ENCODE measurements around the gene DGKD. TPM values are rescaled to one million over a fixed set of nuclear protein-coding genes. Genes with fewer than 3 reads are reported as not detected.

The DGKD gene
- total and polyA plus RNA-seq, 9 of the 15 experiments (the other 6 are each of a cell fraction or from before 2014, with no cell fraction given) = 0.52 to 29.5 (median 10.6) TPM

DNA sequence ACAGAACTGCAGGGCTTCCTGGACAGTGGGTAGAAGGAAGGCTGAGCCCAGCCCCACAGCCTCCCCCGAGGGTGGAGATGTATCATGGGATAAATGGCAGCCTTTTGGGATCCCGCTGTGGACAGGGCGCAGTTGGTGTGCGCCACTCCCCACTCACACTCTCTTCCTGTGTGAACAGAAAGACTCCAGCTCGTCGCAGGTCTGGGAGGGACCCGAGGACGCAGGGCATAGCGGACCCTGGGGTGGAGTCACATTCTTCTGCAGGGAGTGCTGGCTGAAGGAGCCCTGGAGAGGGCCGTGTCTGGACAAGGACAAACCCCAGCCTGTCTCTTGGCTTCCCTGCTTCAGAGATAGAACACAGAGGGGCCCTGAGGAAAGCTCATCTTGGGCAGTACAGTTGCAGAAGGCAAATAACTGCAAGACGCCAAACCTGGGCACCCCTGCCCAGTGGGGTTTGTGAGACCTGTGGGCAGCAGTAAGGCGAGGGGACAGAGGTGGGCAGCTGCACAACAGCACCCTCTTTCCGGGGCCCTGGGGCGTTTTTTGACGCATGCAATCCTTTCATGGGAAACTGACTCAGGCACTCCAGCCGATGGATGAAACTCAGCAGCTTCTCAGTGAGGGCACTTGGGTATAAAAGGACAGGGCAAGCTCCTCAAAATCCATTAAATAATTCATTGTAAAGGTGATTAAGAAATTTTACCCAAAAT lies 110.4 kb downstream of the DGKD start:
- Histone ChIP-seq H3K9ac (ENCODE audit: insufficient read depth in 1 of 2, low read depth in 2 of 2, low read length in 2 of 2) (no peak overlapping the region), H4K20me1 (replicated peaks; ENCODE audit: control insufficient read depth, insufficient read depth, low read length) (no peaks in the 10 kb centered on the region), H3K79me2 (ENCODE audit: control insufficient read depth, insufficient read depth, low read length) (no peaks in the 10 kb centered on the region), H3K9me1 (ENCODE audit: control insufficient read depth, insufficient read depth, low read length) (no peaks in the 10 kb centered on the region), H3K27ac (ENCODE audit: extremely low read depth, low read depth, low read length) (no peak overlapping the region), H3K9me3 (replicated peaks; ENCODE audit: control insufficient read depth, insufficient read depth, low read depth, low read length) (no peaks in the 10 kb centered on the region), H3K4me3 (no peak overlapping the region), H3K36me3 (ENCODE audit: control insufficient read depth, insufficient read depth, low read length) (peaks cover 43% of the 10 kb centered on the region; the same call in 2 of the 3 replicates), H3K27me3 (ENCODE audit: control insufficient read depth in 2 of 2, insufficient read depth in 2 of 2, low read length in 2 of 2) (no peaks in the 10 kb centered on the region), H2AFZ (ENCODE audit: low read depth, low read length) (no peak overlapping the region), H3K4me2 (ENCODE audit: insufficient read depth, low read length) (no peak overlapping the region), H3K4me1 (replicated peaks in 1 of 2; ENCODE audit: control insufficient read depth in 2 of 2, insufficient read depth in 2 of 2, low read length in 2 of 2) (peaks cover 2 to 14% of the 10 kb centered on the region in 2 experiments; a peak in 3 of 5 replicates)
- intact Hi-C loops (cut with micrococcal nuclease) = no loop called here
- ChIA-PET POLR2A (no interaction called here), CTCF (ENCODE audit: low intra/inter-chr PET ratio) (no interaction called here)
- WGBS (ENCODE audit: insufficient coverage, low coverage, missing lambda C conversion rate) = 87% methylated on average over 7 of the region's 16 CpGs
- no TSS peak for BruUV-seq (replicated peaks)
- no peak for DNase-seq (ENCODE audit: extremely low read depth in 1 of 4, low spot score in 3 of 4)
- FAIRE-seq = no peak
- ATAC-seq = no peak
- in situ Hi-C loops (cut with MboI) = no loop called here
- TF ChIP-seq NFE2L1 (tag; IDR thresholded peaks at IDR 0.05; ENCODE audit: borderline replicate concordance, low read depth) = no peak
- TF ChIP-seq CEBPG (CRISPR knock-in tag; IDR thresholded peaks at IDR 0.05) = no peak
- TF ChIP-seq CEBPG (tag; conservative IDR thresholded peaks at IDR 0.05 in 1 of 2, IDR thresholded peaks at IDR 0.05 in 1 of 2) = no peak
- no peak for TF ChIP-seq HCFC1 (IDR thresholded peaks at IDR 0.05; ENCODE audit: low read depth, low read length)
- no peak for TF ChIP-seq ZNF217 (CRISPR knock-in tag; IDR thresholded peaks at IDR 0.05)
